GM12865 (cell line): Measurements from ENCODE around the gene FFAR2.

Source experiments
- DNase-seq: peaks from one replicate; pipeline ENCODE4 v3.0.0; 2010; ENCODE audit warnings: low read depth
- H3K4me3 ChIP-seq: 2 replicates; pipeline ENCODE4 v1.5.1; 2011; ENCODE audit warnings: mild to moderate bottlenecking, low read depth, low read length, control low read depth
- TF ChIP-seq, protein P1 (sequence below): IDR thresholded peaks from 2 replicates; pipeline ENCODE4 v1.5.1; 2011; ENCODE audit warnings: low read length, control low read depth, low read depth, inconsistent platforms; ENCODE audit not compliant: insufficient read depth; ENCODE audit errors: missing control alignments

FFAR2 gene

GRCh38 chr19:35476149-35476548 lies 28.1 kb downstream of the FFAR2 start:
- peak; percentile 26 for DNase-seq

DNA sequence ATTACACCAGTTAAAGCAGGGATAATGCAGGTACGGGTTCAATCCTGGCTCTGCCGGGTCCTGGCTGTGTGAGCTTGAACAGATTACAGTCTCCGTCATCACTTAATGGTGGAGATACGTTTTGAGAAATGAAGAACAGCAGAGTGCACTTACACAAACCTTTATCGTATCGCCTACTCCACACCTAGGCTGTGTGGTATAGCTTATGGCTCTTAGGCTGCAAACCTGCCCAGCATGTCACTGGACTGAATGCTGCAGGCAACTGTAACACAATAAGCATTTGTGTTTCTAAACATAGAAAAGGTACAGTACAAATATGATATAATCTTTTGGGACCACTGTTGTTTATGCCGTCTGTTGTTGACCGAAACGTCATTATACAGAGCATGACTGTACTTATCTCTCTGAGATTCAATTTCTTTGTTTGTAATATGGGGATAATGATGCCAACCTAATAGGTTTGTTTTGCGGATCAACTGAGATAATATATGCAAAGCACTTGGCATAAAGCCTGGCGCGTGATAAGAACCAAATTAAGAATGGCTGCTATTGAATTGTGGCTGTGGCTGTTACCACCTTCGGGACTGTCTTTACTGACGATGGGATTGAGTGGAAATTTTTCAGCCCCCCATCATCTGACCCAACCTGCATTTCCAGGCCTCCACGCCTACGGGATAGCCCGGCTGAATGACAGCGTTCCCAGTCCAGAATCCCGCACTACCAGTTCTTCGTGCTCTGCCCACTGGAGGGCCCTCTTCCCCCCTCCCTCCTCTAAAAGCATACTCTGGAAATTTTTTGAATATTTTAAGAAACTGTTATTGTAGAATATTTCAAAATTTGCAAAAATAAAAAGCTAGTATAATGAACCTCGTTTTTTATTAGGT lies 31.0 kb downstream of the FFAR2 start:
- TF ChIP-seq, protein P1, sequence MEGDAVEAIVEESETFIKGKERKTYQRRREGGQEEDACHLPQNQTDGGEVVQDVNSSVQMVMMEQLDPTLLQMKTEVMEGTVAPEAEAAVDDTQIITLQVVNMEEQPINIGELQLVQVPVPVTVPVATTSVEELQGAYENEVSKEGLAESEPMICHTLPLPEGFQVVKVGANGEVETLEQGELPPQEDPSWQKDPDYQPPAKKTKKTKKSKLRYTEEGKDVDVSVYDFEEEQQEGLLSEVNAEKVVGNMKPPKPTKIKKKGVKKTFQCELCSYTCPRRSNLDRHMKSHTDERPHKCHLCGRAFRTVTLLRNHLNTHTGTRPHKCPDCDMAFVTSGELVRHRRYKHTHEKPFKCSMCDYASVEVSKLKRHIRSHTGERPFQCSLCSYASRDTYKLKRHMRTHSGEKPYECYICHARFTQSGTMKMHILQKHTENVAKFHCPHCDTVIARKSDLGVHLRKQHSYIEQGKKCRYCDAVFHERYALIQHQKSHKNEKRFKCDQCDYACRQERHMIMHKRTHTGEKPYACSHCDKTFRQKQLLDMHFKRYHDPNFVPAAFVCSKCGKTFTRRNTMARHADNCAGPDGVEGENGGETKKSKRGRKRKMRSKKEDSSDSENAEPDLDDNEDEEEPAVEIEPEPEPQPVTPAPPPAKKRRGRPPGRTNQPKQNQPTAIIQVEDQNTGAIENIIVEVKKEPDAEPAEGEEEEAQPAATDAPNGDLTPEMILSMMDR, result no peak
- no peak overlapping the region for H3K4me3 ChIP-seq
- no peak for DNase-seq

More at GRCh38 chr19:35476149-35476548, 28.1 kb downstream of the FFAR2 start:
- H3K4me3 ChIP-seq, result no peak overlapping the region
- TF ChIP-seq, protein P1, result peak; percentile 39

GRCh38 chr19:35483089-35483488 lies 35.0 kb downstream of the FFAR2 start:
- TF ChIP-seq, protein P1, result no peak
- DNase-seq, result peak; percentile 69
- H3K4me3 ChIP-seq, result no peak overlapping the region

GRCh38 chr19:35484252-35485036 lies 36.4 kb downstream of the FFAR2 start:
- TF ChIP-seq, protein P1, result no peak
- peak; percentile 92 for DNase-seq
- no peak overlapping the region for H3K4me3 ChIP-seq

DNA sequence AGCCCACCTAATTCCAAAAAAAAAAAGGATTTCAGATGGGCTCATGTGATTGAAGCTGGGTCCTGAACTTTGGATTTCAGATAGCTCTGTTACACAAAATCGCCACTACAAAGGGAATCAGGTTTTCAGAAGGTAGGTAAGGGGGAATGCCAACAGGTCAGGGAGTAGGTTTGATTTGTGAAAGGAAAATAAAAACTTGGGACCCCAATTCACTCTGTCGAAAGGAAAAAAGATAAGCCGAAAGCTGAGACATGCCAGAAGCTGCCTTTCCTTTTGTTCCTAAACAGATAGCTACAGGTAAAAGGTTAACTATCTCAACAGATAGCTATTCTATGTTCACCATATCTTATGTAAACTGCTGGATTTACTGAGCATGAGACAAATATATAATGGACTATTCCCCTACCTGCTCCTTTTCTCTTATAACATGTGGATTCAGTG lies 38.2 kb downstream of the FFAR2 start:
- TF ChIP-seq, protein P1, result no peak
- H3K4me3 ChIP-seq, result no peak overlapping the region
- no peak for DNase-seq

DNA sequence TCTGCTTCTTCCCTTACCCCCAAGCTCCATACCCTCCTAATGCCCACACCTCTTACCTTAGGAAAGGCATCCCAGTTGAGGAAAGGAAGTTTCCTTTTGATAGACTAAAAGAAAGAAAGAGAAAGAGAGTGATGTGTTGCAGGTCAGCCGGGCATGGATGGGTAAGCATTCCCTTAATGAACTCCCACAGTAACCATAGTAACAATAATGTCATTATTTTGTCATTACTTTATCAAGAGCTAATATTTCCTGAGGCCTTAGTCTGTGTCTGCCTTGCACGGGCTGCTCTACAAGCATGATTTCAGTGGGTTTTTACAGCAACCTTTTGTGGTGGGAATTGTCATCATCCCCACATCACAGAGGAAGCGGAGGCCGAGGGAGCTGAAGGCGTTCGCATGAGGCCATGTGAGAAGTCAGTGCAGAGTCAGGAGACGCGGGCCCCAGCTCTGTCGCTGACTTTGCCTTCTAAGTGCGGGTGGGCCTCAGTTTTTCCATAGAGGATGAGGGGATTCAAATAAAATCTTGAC lies 39.7 kb downstream of the FFAR2 start:
- TF ChIP-seq, protein P1, result no peak
- H3K4me3 ChIP-seq, result no peak overlapping the region
- DNase-seq, result no peak
